Measurements from ENCODE around the gene AQP9. TPM values are rescaled to one million over a fixed set of nuclear protein-coding genes. Genes with fewer than 3 reads are reported as not detected.

Gene AQP9
- total RNA-seq, 1 donor = under 0.01 TPM

DNA sequence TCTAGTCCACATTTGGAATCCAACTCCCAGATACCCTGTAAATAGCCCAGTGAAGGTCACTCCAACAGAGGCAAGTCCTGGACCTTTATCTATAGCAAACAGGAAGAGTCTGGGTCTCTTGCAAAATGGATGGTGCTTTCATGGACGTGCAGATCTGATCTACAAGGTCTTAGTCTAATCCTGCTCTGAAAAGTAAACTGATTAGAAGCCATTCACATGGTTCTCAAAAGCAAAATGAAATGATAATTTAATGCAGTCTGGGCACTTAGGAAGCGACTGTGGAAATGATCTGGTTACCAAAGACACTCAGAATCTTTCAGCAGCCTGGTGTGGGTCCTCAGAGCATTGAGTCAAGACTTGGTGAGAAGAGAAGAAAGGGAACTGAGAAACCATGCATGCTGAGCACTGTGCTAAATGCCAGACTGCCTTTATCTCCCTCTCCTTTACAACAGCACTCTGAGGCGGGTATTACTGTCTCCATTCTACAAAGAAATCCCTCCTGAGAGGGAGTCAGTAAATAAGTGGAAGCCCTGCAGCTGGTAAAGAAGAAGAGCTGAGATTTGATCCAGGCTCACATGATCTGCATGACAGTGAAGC is 29.0 kb downstream of the AQP9 start:
- no peak overlapping the region for H3K4me3 ChIP-seq (ENCODE audit: insufficient read depth, low read length)
- no peak for DNase-seq (ENCODE audit: insufficient read length, low spot score, missing footprints)
- no peak overlapping the region for H3K4me2 ChIP-seq (ENCODE audit: insufficient read depth, low read length)
- no peaks in the 10 kb centered on the region for H4K20me1 ChIP-seq (ENCODE audit: insufficient read depth, low read length)
- H3K4me1 ChIP-seq (ENCODE audit: insufficient read depth, low read length) = no peaks in the 10 kb centered on the region
- TF ChIP-seq, protein P1, sequence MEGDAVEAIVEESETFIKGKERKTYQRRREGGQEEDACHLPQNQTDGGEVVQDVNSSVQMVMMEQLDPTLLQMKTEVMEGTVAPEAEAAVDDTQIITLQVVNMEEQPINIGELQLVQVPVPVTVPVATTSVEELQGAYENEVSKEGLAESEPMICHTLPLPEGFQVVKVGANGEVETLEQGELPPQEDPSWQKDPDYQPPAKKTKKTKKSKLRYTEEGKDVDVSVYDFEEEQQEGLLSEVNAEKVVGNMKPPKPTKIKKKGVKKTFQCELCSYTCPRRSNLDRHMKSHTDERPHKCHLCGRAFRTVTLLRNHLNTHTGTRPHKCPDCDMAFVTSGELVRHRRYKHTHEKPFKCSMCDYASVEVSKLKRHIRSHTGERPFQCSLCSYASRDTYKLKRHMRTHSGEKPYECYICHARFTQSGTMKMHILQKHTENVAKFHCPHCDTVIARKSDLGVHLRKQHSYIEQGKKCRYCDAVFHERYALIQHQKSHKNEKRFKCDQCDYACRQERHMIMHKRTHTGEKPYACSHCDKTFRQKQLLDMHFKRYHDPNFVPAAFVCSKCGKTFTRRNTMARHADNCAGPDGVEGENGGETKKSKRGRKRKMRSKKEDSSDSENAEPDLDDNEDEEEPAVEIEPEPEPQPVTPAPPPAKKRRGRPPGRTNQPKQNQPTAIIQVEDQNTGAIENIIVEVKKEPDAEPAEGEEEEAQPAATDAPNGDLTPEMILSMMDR (IDR thresholded peaks at IDR 0.05; ENCODE audit: extremely low read depth, low read depth, low read length) = no peak
- H3K27me3 ChIP-seq (ENCODE audit: insufficient read depth, low read length) = peaks cover 22% of the 10 kb centered on the region
- no peak overlapping the region for H3K27ac ChIP-seq (ENCODE audit: low read depth, low read length)
- H3K79me2 ChIP-seq (ENCODE audit: insufficient read depth, low read length) = no peaks in the 10 kb centered on the region
- no peaks in the 10 kb centered on the region for H3K36me3 ChIP-seq (ENCODE audit: insufficient read depth, low read length)
- no peak overlapping the region for H2AFZ ChIP-seq (ENCODE audit: low read length)
- no peaks in the 10 kb centered on the region for H3K9me3 ChIP-seq (ENCODE audit: low read depth, low read length)

DNA sequence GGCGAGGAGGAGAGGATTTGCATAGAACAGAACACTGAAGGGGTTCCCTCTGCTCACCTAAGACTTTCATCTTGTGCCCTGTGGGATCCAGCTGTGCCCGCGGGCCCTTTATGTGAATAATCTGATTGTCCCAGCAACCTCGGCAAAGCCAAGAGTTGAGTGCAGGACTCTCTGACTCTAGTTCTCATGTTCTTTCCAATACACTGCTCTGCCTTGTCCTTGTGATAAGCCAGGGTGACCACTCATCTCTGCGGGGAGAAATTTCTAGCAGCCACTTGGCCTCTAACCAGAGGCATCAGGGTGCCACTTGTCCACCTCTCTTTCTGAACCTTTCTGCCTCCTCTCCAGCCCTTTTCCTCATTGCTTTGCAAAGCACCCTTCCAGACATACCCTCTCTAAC is 31.8 kb downstream of the AQP9 start:
- H3K4me2 ChIP-seq (ENCODE audit: insufficient read depth, low read length) = no peak overlapping the region
- no peak for DNase-seq (ENCODE audit: insufficient read length, low spot score, missing footprints)

DNA sequence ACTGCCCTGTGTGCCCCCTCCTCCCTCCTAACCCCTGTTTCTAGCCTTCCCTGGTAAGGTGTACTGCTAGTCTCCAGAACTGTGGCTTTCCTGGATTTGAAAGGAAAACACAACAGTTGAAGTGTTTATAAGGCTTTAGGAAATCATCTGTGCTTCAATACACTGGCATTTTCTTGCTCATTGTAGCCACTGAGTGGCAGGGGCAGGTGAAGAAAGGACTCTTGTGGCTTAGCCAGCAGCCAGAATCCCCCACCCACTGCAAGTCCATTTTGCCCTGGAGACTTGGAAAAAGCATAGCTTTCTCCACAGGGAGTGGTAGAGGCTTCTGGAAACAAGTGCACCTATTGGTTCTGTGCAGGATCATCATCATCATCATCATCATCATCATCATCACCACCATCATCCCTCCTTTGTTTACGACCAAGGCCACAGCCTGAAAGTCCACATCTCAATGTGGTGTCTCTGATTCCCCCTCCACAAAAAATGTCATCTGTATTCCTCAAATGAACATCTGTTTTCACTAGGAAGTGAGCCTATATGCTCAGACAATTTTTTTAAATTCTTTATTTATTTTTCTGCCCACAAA is 33.4 kb downstream of the AQP9 start:
- Histone ChIP-seq H3K4me3 (ENCODE audit: insufficient read depth, low read length) (no peak overlapping the region), H3K9me3 (ENCODE audit: low read depth, low read length) (no peaks in the 10 kb centered on the region), H3K27me3 (ENCODE audit: insufficient read depth, low read length) (peaks cover 46% of the 10 kb centered on the region), H3K4me2 (ENCODE audit: insufficient read depth, low read length) (no peak overlapping the region), H3K4me1 (ENCODE audit: insufficient read depth, low read length) (no peaks in the 10 kb centered on the region), H3K79me2 (ENCODE audit: insufficient read depth, low read length) (no peaks in the 10 kb centered on the region), H3K36me3 (ENCODE audit: insufficient read depth, low read length) (no peaks in the 10 kb centered on the region), H2AFZ (ENCODE audit: low read length) (no peak overlapping the region), H4K20me1 (ENCODE audit: insufficient read depth, low read length) (no peaks in the 10 kb centered on the region), H3K27ac (ENCODE audit: low read depth, low read length) (no peak overlapping the region)
- no peak for DNase-seq (ENCODE audit: insufficient read length, low spot score, missing footprints)
- TF ChIP-seq, protein P1 (IDR thresholded peaks at IDR 0.05; ENCODE audit: extremely low read depth, low read depth, low read length) = no peak

More for the DNA sequence above, 31.8 kb downstream of the AQP9 start:
- Histone ChIP-seq H3K79me2 (ENCODE audit: insufficient read depth, low read length) (no peaks in the 10 kb centered on the region), H4K20me1 (ENCODE audit: insufficient read depth, low read length) (no peaks in the 10 kb centered on the region), H3K27me3 (ENCODE audit: insufficient read depth, low read length) (peaks cover 36% of the 10 kb centered on the region), H3K27ac (ENCODE audit: low read depth, low read length) (no peak overlapping the region), H3K4me3 (ENCODE audit: insufficient read depth, low read length) (no peak overlapping the region), H3K36me3 (ENCODE audit: insufficient read depth, low read length) (no peaks in the 10 kb centered on the region), H3K4me1 (ENCODE audit: insufficient read depth, low read length) (no peaks in the 10 kb centered on the region), H2AFZ (ENCODE audit: low read length) (no peak overlapping the region), H3K9me3 (ENCODE audit: low read depth, low read length) (no peaks in the 10 kb centered on the region)
- TF ChIP-seq, protein P1 (IDR thresholded peaks at IDR 0.05; ENCODE audit: extremely low read depth, low read depth, low read length) = no peak

DNA sequence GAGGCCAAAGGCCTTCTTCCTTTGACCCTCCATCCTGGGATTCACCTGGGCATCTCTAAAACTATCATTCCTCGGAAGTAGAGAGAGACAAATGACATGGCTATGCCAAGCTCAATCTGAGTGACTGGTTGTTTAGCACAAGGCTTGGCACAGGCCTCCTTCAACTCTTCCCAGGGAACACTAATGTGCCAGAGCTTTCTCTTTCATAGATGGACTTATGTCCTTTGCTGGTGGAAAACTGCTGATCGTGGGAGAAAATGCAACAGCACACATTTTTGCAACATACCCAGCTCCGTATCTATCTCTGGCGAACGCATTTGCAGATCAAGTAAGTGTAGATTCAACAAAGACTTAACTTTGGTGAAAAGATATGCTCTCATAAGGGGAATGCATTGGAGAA is 36.5 kb downstream of the AQP9 start:
- no peaks in the 10 kb centered on the region for H3K9me3 ChIP-seq (ENCODE audit: low read depth, low read length)
- H3K4me2 ChIP-seq (ENCODE audit: insufficient read depth, low read length) = no peak overlapping the region
- peaks cover 38% of the 10 kb centered on the region for H3K27me3 ChIP-seq (ENCODE audit: insufficient read depth, low read length)
- no peak overlapping the region for H2AFZ ChIP-seq (ENCODE audit: low read length)
- H3K36me3 ChIP-seq (ENCODE audit: insufficient read depth, low read length) = no peaks in the 10 kb centered on the region
- no peaks in the 10 kb centered on the region for H4K20me1 ChIP-seq (ENCODE audit: insufficient read depth, low read length)
- no peaks in the 10 kb centered on the region for H3K4me1 ChIP-seq (ENCODE audit: insufficient read depth, low read length)
- H3K4me3 ChIP-seq (ENCODE audit: insufficient read depth, low read length) = no peak overlapping the region
- no peaks in the 10 kb centered on the region for H3K79me2 ChIP-seq (ENCODE audit: insufficient read depth, low read length)
- no peak for DNase-seq (ENCODE audit: insufficient read length, low spot score, missing footprints)
- no peak overlapping the region for H3K27ac ChIP-seq (ENCODE audit: low read depth, low read length)
- TF ChIP-seq, protein P1 (IDR thresholded peaks at IDR 0.05; ENCODE audit: extremely low read depth, low read depth, low read length) = no peak
